Fibroblast of pulmonary artery (primary cell): Measurements from ENCODE around the gene ZCCHC3.
A peak's percentile ranks its signal among the peaks of the same experiment; 100 is the strongest.

Experiments
- DNase-seq: peaks from one replicate; pipeline ENCODE4 v3.0.0-alpha.2; 2010; ENCODE audit warnings: low read depth
- H3K4me3 ChIP-seq: replicated peaks from 2 replicates; pipeline ENCODE4 v1.5.1; 2011; ENCODE audit warnings: low read depth, mild to moderate bottlenecking, control low read depth, low read length, moderate library complexity
- CTCF ChIP-seq: IDR thresholded peaks from 2 replicates; pipeline ENCODE4 v1.5.1; 2011; ENCODE audit warnings: mild to moderate bottlenecking, control low read depth, low read length, inconsistent platforms; ENCODE audit errors: missing control alignments

Gene ZCCHC3

GRCh38 chr20:273884-274283, 23.5 kb upstream of the ZCCHC3 start:
- H3K4me3 ChIP-seq: no peak overlapping the region
- TF ChIP-seq CTCF: no peak
- DNase-seq: no peak

GRCh38 chr20:275791-276190, 21.6 kb upstream of the ZCCHC3 start:
- TF ChIP-seq CTCF: no peak
- DNase-seq: no peak
- no peak overlapping the region for H3K4me3 ChIP-seq

- H3K4me3 ChIP-seq: no peak overlapping the region
- TF ChIP-seq CTCF: no peak
- no peak for DNase-seq
Measured at GRCh38 chr20:276620-277495, 20.5 kb upstream of the ZCCHC3 start.

GRCh38 chr20:277496-277781, 19.9 kb upstream of the ZCCHC3 start:
- TF ChIP-seq CTCF: no peak
- DNase-seq: no peak
- H3K4me3 ChIP-seq: no peak overlapping the region

GRCh38 chr20:278181-278580, 19.2 kb upstream of the ZCCHC3 start:
- no peak overlapping the region for H3K4me3 ChIP-seq
- no peak for TF ChIP-seq CTCF
- DNase-seq: no peak

- peak overlapping the region; percentile 33 for H3K4me3 ChIP-seq
- no peak for TF ChIP-seq CTCF
- peak; percentile 54 for DNase-seq
Measured at GRCh38 chr20:278607-279571, 18.5 kb upstream of the ZCCHC3 start.
